Gastrocnemius medialis (tissue), 4 donors: ENCODE measurements around the gene RBM33. TPM values are rescaled to one million over a fixed set of nuclear protein-coding genes. Genes with fewer than 3 reads are reported as not detected.

ENCODE experiments used
- ATAC-seq, 2 donors: fragments of 150-250 bp; one replicate each; pipeline ENCODE4 v1.9.1; 2016
- DNase-seq, 2 donors: peaks; one replicate each; pipeline ENCODE4 v3.0.0-alpha.2; 2019
- H3K27ac ChIP-seq, 4 donors: fragments of 200-600 bp; sonication (generic); 1 replicate in 1 of 4; 2 replicates in 3 of 4; pipeline ENCODE4 v1.5.1; 2016 to 2018; ENCODE audit warnings: mild to moderate bottlenecking in 2 of 4, moderate library complexity in 1 of 4
- H3K27me3 ChIP-seq, 3 donors: fragments of 200-600 bp; sonication (generic) in 2 of 3; 1 replicate in 1 of 3; 2 replicates in 2 of 3; pipeline versions ENCODE4 v1.5.1 to v1.6.0; 2016 to 2019; ENCODE audit warnings: mild to moderate bottlenecking in 1 of 3, moderate library complexity in 1 of 3
- H3K36me3 ChIP-seq, 2 donors: fragments of 200-600 bp; sonication (generic) in 1 of 2; one replicate each; pipeline ENCODE4 v1.5.1; 2017 to 2018
- H3K4me1 ChIP-seq, 2 donors: fragments of 200-600 bp; sonication (generic) in 1 of 2; one replicate each; pipeline ENCODE4 v1.5.1; 2016 to 2017; ENCODE audit warnings: mild to moderate bottlenecking in 2 of 2
- H3K4me3 ChIP-seq, 4 donors: fragments of 200-600 bp; sonication (generic) in 3 of 4; 1 replicate in 1 of 4; 2 replicates in 3 of 4; pipeline ENCODE4 v1.5.1; 2016 to 2019; ENCODE audit warnings: mild to moderate bottlenecking in 2 of 4
- H3K9me3 ChIP-seq, 3 donors: fragments of 200-600 bp; sonication (generic) in 2 of 3; 1 replicate in 1 of 3; 2 replicates in 2 of 3; pipeline ENCODE4 v1.5.1; 2016 to 2019
- POLR2A ChIP-seq, 2 donors: fragments of 450-650 bp; IDR thresholded peaks; one replicate each; pipeline ENCODE4 v1.6.1; 2017; ENCODE audit warnings: antibody characterized with exemption in 2 of 2, mild to moderate bottlenecking in 2 of 2, moderate library complexity in 2 of 2
- in situ Hi-C, 4 donors: fragments of 200-750 bp; cut with MboI; loops; one replicate each; pipeline versions ENCODE4 v1.15.0 to v1.8.0; 2017; ENCODE audit warnings: low sequenced_read_pairs in 4 of 4
- intact Hi-C: fragments of 100-400 bp; cut with DNase I; formaldehyde crosslinking; loops from one replicate; pipeline ENCODE4 v1.15.1; 2023; ENCODE audit warnings: low total_unique reads
- total RNA-seq, 4 donors: library from RNA; depleted of rRNA; stranded (reverse); fragments of >200 nt; gene quantifications; one replicate each; pipeline versions ENCODE4 v1.1.0 to v1.2.3, GENCODE V29; 2016
- TF ChIP-seq, protein P1 (sequence below), 5 experiments: fragments of 450-650 bp in 3 of 5; fragments of 200-600 bp in 2 of 5; sonication (generic) in 2 of 5; IDR thresholded peaks in 4 of 5; conservative IDR thresholded peaks in 1 of 5; 1 replicate in 4 of 5; 2 replicates in 1 of 5; pipeline ENCODE4 v1.5.1; 2016 to 2019; ENCODE audit warnings: antibody characterized with exemption in 5 of 5, mild to moderate bottlenecking in 3 of 5, moderate library complexity in 3 of 5

RBM33 gene
- total RNA-seq, 4 donors from 2014 or later = 16.6 to 30.0 (median 28.1) TPM

GRCh38 chr7:155795401-155795800, 150.9 kb downstream of the RBM33 start:
- intact Hi-C loops = loop anchor here (5.0 kb wide), 1 partner anchor 1022 kb away; no protein-coding TSS in a partner anchor
- DNase-seq (no peak), ATAC-seq (peak in 1 of 2 donors; percentile 3)
- Histone ChIP-seq H3K4me3 (no peak overlapping the region), H3K27ac (no peak overlapping the region), H3K27me3 (peaks cover 16 to 18% (median 16%) of the 10 kb centered on the region in 3 donors), H3K4me1 (peaks cover 0 to 4% of the 10 kb centered on the region in 2 donors), H3K36me3 (no peaks in the 10 kb centered on the region), H3K9me3 (no peaks in the 10 kb centered on the region)
- in situ Hi-C loops = no loop called here
- TF ChIP-seq, protein P1, sequence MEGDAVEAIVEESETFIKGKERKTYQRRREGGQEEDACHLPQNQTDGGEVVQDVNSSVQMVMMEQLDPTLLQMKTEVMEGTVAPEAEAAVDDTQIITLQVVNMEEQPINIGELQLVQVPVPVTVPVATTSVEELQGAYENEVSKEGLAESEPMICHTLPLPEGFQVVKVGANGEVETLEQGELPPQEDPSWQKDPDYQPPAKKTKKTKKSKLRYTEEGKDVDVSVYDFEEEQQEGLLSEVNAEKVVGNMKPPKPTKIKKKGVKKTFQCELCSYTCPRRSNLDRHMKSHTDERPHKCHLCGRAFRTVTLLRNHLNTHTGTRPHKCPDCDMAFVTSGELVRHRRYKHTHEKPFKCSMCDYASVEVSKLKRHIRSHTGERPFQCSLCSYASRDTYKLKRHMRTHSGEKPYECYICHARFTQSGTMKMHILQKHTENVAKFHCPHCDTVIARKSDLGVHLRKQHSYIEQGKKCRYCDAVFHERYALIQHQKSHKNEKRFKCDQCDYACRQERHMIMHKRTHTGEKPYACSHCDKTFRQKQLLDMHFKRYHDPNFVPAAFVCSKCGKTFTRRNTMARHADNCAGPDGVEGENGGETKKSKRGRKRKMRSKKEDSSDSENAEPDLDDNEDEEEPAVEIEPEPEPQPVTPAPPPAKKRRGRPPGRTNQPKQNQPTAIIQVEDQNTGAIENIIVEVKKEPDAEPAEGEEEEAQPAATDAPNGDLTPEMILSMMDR (IDR thresholded peaks at IDR 0.05 in 4 of 5, conservative IDR thresholded peaks at IDR 0.05 in 1 of 5) = no peak
- no peak for TF ChIP-seq POLR2A (IDR thresholded peaks at IDR 0.05)

DNA sequence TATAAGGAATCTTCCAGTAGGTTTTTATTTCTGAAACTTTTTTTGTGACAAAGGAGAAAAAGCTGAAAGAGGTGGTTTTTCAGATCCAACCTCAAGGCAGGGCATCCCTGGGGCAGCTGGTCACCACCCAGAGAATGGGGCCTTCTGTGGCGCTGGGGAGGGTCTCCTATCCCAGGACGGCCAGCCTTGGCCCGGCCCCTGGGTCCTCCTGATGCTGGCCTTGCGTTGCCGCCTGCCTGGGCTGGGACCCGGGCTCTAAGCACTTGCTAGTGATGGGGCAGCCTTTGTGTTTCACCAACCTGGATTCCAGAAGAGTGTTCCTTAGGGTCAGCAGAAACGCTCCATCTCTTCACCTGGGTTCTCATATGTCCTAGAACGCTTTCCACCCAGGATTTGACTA, 151.5 kb downstream of the RBM33 start:
- H3K27me3 ChIP-seq = peaks cover 18 to 23% (median 22%) of the 10 kb centered on the region in 3 donors
- ATAC-seq = no peak
- H3K4me3 ChIP-seq = no peak overlapping the region
- peaks cover 0 to 4% of the 10 kb centered on the region in 2 donors for H3K4me1 ChIP-seq
- intact Hi-C loops (loop anchor here (5.0 kb wide), 1 partner anchor 1021 kb away; no protein-coding TSS in a partner anchor), in situ Hi-C loops (no loop called here)
- no peaks in the 10 kb centered on the region for H3K9me3 ChIP-seq
- H3K36me3 ChIP-seq = no peaks in the 10 kb centered on the region
- DNase-seq = no peak
- no peak for TF ChIP-seq POLR2A (IDR thresholded peaks at IDR 0.05)
- TF ChIP-seq, protein P1 (IDR thresholded peaks at IDR 0.05 in 4 of 5, conservative IDR thresholded peaks at IDR 0.05 in 1 of 5) = no peak
- no peak overlapping the region for H3K27ac ChIP-seq

- ATAC-seq (peak; percentile 58 to 65), DNase-seq (peak in 1 of 2 donors; percentile 20)
- no peak overlapping the region for H3K27ac ChIP-seq
- TF ChIP-seq, protein P1 (IDR thresholded peaks at IDR 0.05 in 4 of 5, conservative IDR thresholded peaks at IDR 0.05 in 1 of 5) = peak; percentile 23 to 90 (median 78)
- TF ChIP-seq POLR2A (IDR thresholded peaks at IDR 0.05) = no peak
- peaks cover 23 to 30% (median 27%) of the 10 kb centered on the region in 3 donors for H3K27me3 ChIP-seq
- no peaks in the 10 kb centered on the region for H3K36me3 ChIP-seq
- H3K4me1 ChIP-seq = peaks cover 0 to 4% of the 10 kb centered on the region in 2 donors
- in situ Hi-C loops = no loop called here
- H3K9me3 ChIP-seq = no peaks in the 10 kb centered on the region
- H3K4me3 ChIP-seq = no peak overlapping the region
- intact Hi-C loops = loop anchor here (5.0 kb wide), 1 partner anchor 1021 kb away; no protein-coding TSS in a partner anchor
Observed at GRCh38 chr7:155796381-155797261, 152.2 kb downstream of the RBM33 start.

- no peaks in the 10 kb centered on the region for H3K9me3 ChIP-seq
- in situ Hi-C loops (no loop called here), intact Hi-C loops (loop anchor here (5.0 kb wide), 1 partner anchor 1020 kb away; no protein-coding TSS in a partner anchor)
- H3K36me3 ChIP-seq = no peaks in the 10 kb centered on the region
- no peak for DNase-seq
- TF ChIP-seq POLR2A (IDR thresholded peaks at IDR 0.05) = no peak
- H3K27me3 ChIP-seq = peaks cover 28 to 38% (median 32%) of the 10 kb centered on the region in 3 donors
- H3K27ac ChIP-seq = no peak overlapping the region
- peaks cover 0 to 4% of the 10 kb centered on the region in 2 donors for H3K4me1 ChIP-seq
- no peak overlapping the region for H3K4me3 ChIP-seq
- no peak for ATAC-seq
Observed at GRCh38 chr7:155797262-155798250, 153.1 kb downstream of the RBM33 start.
